DMS53 treated with DMSO at 0.1 percent for 48 hours (cell line): Measurements from ENCODE around the gene SH3BP4.

ENCODE experiments used
- DNase-seq: peaks from one replicate; lab custom pipeline; 2025; ENCODE audit not compliant: unreplicated experiment; lab: John Stamatoyannopoulos, UW

Gene SH3BP4

GRCh38 chr2:235032949-235033348, 81.1 kb downstream of the SH3BP4 start:
- no peak for DNase-seq

GRCh38 chr2:235034265-235035118, 82.7 kb downstream of the SH3BP4 start:
- no peak for DNase-seq

GRCh38 chr2:235037604-235038166, 85.9 kb downstream of the SH3BP4 start:
- DNase-seq = no peak

GRCh38 chr2:235041221-235041917, 89.6 kb downstream of the SH3BP4 start:
- DNase-seq = no peak

- no peak for DNase-seq
Observed at GRCh38 chr2:235041918-235042575, 90.2 kb downstream of the SH3BP4 start.

- DNase-seq = no peak
Observed at GRCh38 chr2:235042576-235043515, 91.0 kb downstream of the SH3BP4 start.

GRCh38 chr2:235043762-235044500, 92.1 kb downstream of the SH3BP4 start:
- no peak for DNase-seq

GRCh38 chr2:235044501-235045271, 92.9 kb downstream of the SH3BP4 start:
- DNase-seq = no peak

GRCh38 chr2:235045336-235045972, 93.6 kb downstream of the SH3BP4 start:
- DNase-seq = no peak

- DNase-seq = no peak
Observed at GRCh38 chr2:235045973-235046343, 94.1 kb downstream of the SH3BP4 start.

- no peak for DNase-seq
Observed at GRCh38 chr2:235046589-235046988, 94.8 kb downstream of the SH3BP4 start.

- DNase-seq = no peak
Observed at GRCh38 chr2:235047171-235048160, 95.6 kb downstream of the SH3BP4 start.

GRCh38 chr2:235048549-235048948, 96.7 kb downstream of the SH3BP4 start:
- DNase-seq = peak; percentile 35

GRCh38 chr2:235049069-235049468, 97.3 kb downstream of the SH3BP4 start:
- DNase-seq = peak; percentile 25

- DNase-seq = no peak
Observed at GRCh38 chr2:235049719-235050118, 97.9 kb downstream of the SH3BP4 start.

- peak; percentile 97 for DNase-seq
Observed at GRCh38 chr2:235050980-235051351, 99.1 kb downstream of the SH3BP4 start.
